ENCODE results near the gene TMED9. TPM values are rescaled to one million over a fixed set of nuclear protein-coding genes. Genes with fewer than 3 reads are reported as not detected.

TMED9 gene
- total and polyA plus RNA-seq, 2 of the 4 experiments (the other 2 are of a cell fraction): 123 to 357 TPM

DNA sequence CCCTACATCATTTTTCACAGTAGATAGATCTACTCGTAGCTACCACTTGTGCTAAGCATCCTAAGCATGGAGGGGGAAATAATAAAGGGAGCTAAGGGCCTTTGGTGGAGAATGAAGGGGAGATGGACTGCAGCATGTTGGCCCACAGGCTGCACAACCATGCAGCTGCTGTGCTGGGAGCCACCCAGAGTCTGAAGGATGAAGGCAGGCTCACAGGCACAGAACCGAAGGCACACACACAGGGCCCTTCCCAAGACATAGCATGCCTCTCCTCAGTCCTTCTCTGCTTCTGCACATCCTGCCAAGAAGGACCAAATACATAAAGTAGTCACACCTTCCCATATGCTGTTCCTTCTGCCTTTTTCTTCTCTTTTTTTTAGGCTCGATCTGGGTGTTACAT lies 44.3 kb upstream of the TMED9 start:
- H3K23ac ChIP-seq (ENCODE audit: low read depth, low read length): peak overlapping the region; percentile 21; the same call in 1 of the 2 replicates
- peak overlapping the region; percentile 54; the same call in 1 of the 2 replicates for H2BK120ac ChIP-seq (ENCODE audit: low read depth, low read length)
- H3K4me2 ChIP-seq (ENCODE audit: low read depth, low read length): peak overlapping the region; percentile 48; the same call in 1 of the 2 replicates
- H3K9ac ChIP-seq (ENCODE audit: low read depth, low read length): 0 out of 2 replicates have a peak overlapping the region, but pooled peaks have one; percentile 20
- peak overlapping the region; percentile 29; the same call in 1 of the 3 replicates for H2BK15ac ChIP-seq (ENCODE audit: low read depth, low read length)
- H2AK5ac ChIP-seq (ENCODE audit: low read depth, low read length): peak overlapping the region; percentile 46; the same call in 1 of the 2 replicates
- peaks cover 24% of the 10 kb centered on the region for H3K9me1 ChIP-seq (ENCODE audit: insufficient read depth, low read length)
- DNase-seq: no peak
- H3K27me3 ChIP-seq (ENCODE audit: control insufficient read depth, insufficient read depth, low read length): no peaks in the 10 kb centered on the region
- no peaks in the 10 kb centered on the region for H3K9me3 ChIP-seq (ENCODE audit: control insufficient read depth, insufficient read depth, low read length)
- TF ChIP-seq CEBPB (IDR thresholded peaks at IDR 0.05; ENCODE audit: low read depth, low read length) (no peak), CHD1 (IDR thresholded peaks at IDR 0.05; ENCODE audit: low read depth, low read length) (no peak), NFE2L2 (IDR thresholded peaks at IDR 0.05; ENCODE audit: low read depth, low read length) (no peak), POLR2A (IDR thresholded peaks at IDR 0.05; ENCODE audit: low read depth, low read length) (no peak), MXI1 (IDR thresholded peaks at IDR 0.05; ENCODE audit: borderline replicate concordance, low read depth, low read length) (no peak), SMC3 (IDR thresholded peaks at IDR 0.05; ENCODE audit: low read depth, low read length) (no peak), RCOR1 (IDR thresholded peaks at IDR 0.05; ENCODE audit: insufficient replicate concordance, low read length) (no peak), RAD21 (IDR thresholded peaks at IDR 0.05; ENCODE audit: low read length) (no peak), MAFK (IDR thresholded peaks at IDR 0.05; ENCODE audit: low read depth, low read length) (no peak), BHLHE40 (IDR thresholded peaks at IDR 0.05; ENCODE audit: low read depth, low read length) (no peak), FOS (IDR thresholded peaks at IDR 0.05; ENCODE audit: low read depth, low read length) (no peak), RFX5 (IDR thresholded peaks at IDR 0.05; ENCODE audit: low read depth, low read length) (no peak), MAZ (IDR thresholded peaks at IDR 0.05; ENCODE audit: borderline replicate concordance, low read depth, low read length) (no peak)
- TF ChIP-seq, protein P1, sequence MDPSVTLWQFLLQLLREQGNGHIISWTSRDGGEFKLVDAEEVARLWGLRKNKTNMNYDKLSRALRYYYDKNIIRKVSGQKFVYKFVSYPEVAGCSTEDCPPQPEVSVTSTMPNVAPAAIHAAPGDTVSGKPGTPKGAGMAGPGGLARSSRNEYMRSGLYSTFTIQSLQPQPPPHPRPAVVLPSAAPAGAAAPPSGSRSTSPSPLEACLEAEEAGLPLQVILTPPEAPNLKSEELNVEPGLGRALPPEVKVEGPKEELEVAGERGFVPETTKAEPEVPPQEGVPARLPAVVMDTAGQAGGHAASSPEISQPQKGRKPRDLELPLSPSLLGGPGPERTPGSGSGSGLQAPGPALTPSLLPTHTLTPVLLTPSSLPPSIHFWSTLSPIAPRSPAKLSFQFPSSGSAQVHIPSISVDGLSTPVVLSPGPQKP (IDR thresholded peaks at IDR 0.05; ENCODE audit: borderline replicate concordance, low read depth, low read length): no peak
- TF ChIP-seq, protein P2, sequence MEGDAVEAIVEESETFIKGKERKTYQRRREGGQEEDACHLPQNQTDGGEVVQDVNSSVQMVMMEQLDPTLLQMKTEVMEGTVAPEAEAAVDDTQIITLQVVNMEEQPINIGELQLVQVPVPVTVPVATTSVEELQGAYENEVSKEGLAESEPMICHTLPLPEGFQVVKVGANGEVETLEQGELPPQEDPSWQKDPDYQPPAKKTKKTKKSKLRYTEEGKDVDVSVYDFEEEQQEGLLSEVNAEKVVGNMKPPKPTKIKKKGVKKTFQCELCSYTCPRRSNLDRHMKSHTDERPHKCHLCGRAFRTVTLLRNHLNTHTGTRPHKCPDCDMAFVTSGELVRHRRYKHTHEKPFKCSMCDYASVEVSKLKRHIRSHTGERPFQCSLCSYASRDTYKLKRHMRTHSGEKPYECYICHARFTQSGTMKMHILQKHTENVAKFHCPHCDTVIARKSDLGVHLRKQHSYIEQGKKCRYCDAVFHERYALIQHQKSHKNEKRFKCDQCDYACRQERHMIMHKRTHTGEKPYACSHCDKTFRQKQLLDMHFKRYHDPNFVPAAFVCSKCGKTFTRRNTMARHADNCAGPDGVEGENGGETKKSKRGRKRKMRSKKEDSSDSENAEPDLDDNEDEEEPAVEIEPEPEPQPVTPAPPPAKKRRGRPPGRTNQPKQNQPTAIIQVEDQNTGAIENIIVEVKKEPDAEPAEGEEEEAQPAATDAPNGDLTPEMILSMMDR (conservative IDR thresholded peaks at IDR 0.05; ENCODE audit: low read depth, low read length): no peak
- TF ChIP-seq, protein P3, sequence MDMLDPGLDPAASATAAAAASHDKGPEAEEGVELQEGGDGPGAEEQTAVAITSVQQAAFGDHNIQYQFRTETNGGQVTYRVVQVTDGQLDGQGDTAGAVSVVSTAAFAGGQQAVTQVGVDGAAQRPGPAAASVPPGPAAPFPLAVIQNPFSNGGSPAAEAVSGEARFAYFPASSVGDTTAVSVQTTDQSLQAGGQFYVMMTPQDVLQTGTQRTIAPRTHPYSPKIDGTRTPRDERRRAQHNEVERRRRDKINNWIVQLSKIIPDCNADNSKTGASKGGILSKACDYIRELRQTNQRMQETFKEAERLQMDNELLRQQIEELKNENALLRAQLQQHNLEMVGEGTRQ (IDR thresholded peaks at IDR 0.05; ENCODE audit: low read depth, low read length): no peak
- H3K36me3 ChIP-seq (ENCODE audit: control insufficient read depth, insufficient read depth, low read length): peaks cover 3% of the 10 kb centered on the region; the same call in 1 of the 2 replicates
- peak overlapping the region in 1 of 2 experiments; percentile 20; a peak in 2 of 4 replicates for H4K8ac ChIP-seq (ENCODE audit: low read depth in 2 of 2, low read length in 2 of 2)
- peak overlapping the region; percentile 11; the same call in 1 of the 2 replicates for H3K14ac ChIP-seq (replicated peaks; ENCODE audit: low read depth, low read length)
- H3K18ac ChIP-seq (ENCODE audit: low read depth, low read length): peak overlapping the region; percentile 50; the same call in 1 of the 2 replicates
- in situ Hi-C loops (cut with MboI; ENCODE audit: low sequenced_read_pairs) (no loop called here), dilution Hi-C loops (cut with HindIII; ENCODE audit: low sequenced_read_pairs, unreplicated experiment) (no loop called here), intact Hi-C loops (cut with micrococcal nuclease) (loop anchor here (2.0 kb wide), 1 partner anchor 51 kb away; no protein-coding TSS in a partner anchor)
- no peak overlapping the region for H2AFZ ChIP-seq (replicated peaks; ENCODE audit: low read length, poor library complexity)
- peak overlapping the region; percentile 40 for H4K5ac ChIP-seq (ENCODE audit: low read depth, low read length)
- H4K20me1 ChIP-seq (ENCODE audit: insufficient read depth, low read length): peaks cover 61% of the 10 kb centered on the region
- H3K56ac ChIP-seq (ENCODE audit: extremely low read depth, insufficient read depth, low read length): no peak overlapping the region
- H3K4me1 ChIP-seq (ENCODE audit: control insufficient read depth, insufficient read depth, low read length): peaks cover 23% of the 10 kb centered on the region
- CTCF ChIA-PET: no interaction called here
- H2BK20ac ChIP-seq (ENCODE audit: low read depth, low read length): peak overlapping the region; percentile 6; the same call in 1 of the 2 replicates
- H2AK9ac ChIP-seq (replicated peaks; ENCODE audit: low read depth, low read length, poor library complexity): no peak overlapping the region
- no peak for ATAC-seq (ENCODE audit: low read depth)
- POLR2A ChIA-PET (ENCODE audit: unreplicated experiment): no interaction called here
- peak overlapping the region; percentile 64 for H2BK5ac ChIP-seq (ENCODE audit: low read depth, low read length, poor library complexity, severe bottlenecking)
- H4K91ac ChIP-seq (ENCODE audit: insufficient read depth, low read depth, low read length): peak overlapping the region; percentile 18; the same call in 1 of the 2 replicates
- no peak overlapping the region for H3K4me3 ChIP-seq (ENCODE audit: insufficient read depth, low read depth, low read length)
- peaks cover 18 to 79% of the 10 kb centered on the region in 2 experiments for H3K79me1 ChIP-seq (ENCODE audit: low read depth in 1 of 2, low read length in 2 of 2)
- peak overlapping the region; percentile 81; the same call in 1 of the 2 replicates for H3K27ac ChIP-seq (ENCODE audit: insufficient read depth, low read length)
- WGBS, 2 experiments (ENCODE audit: extremely low coverage in 2 of 2, insufficient read length in 1 of 2): no CpG with 5 or more reads among the region's 3 CpGs
- peak overlapping the region; percentile 35 for H3K4ac ChIP-seq (ENCODE audit: low read depth, low read length)
- no TSS peak for BruUV-seq (replicated peaks)
